OCI-M2 (cell line): Measurements from ENCODE around the gene MPRIP.
"Not testable (repeated sequence)": the region's sequence is repeated elsewhere in the genome, so short reads cannot be mapped to it uniquely, and the experiment has no call there.

Source experiments
- DNase-seq: peaks from one replicate; lab custom pipeline; 2025; ENCODE audit not compliant: unreplicated experiment; lab: John Stamatoyannopoulos, UW

Gene MPRIP, protein sequence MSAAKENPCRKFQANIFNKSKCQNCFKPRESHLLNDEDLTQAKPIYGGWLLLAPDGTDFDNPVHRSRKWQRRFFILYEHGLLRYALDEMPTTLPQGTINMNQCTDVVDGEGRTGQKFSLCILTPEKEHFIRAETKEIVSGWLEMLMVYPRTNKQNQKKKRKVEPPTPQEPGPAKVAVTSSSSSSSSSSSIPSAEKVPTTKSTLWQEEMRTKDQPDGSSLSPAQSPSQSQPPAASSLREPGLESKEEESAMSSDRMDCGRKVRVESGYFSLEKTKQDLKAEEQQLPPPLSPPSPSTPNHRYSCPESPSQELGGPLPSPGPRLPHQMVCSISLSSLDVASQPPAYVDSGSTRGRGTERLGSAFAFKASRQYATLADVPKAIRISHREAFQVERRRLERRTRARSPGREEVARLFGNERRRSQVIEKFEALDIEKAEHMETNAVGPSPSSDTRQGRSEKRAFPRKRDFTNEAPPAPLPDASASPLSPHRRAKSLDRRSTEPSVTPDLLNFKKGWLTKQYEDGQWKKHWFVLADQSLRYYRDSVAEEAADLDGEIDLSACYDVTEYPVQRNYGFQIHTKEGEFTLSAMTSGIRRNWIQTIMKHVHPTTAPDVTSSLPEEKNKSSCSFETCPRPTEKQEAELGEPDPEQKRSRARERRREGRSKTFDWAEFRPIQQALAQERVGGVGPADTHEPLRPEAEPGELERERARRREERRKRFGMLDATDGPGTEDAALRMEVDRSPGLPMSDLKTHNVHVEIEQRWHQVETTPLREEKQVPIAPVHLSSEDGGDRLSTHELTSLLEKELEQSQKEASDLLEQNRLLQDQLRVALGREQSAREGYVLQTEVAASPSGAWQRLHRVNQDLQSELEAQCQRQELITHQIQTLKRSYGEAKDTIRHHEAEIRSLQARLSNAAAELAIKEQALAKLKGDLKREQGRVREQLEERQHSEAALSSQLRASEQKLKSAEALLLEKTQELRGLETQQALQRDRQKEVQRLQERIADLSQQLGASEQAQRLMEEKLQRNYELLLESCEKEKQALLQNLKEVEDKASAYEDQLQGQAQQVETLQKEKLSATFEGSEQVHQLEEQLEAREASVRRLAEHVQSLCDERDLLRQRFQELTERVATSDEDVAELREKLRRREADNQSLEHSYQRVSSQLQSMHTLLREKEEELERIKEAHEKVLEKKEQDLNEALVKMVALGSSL (N-terminal part only)

DNA sequence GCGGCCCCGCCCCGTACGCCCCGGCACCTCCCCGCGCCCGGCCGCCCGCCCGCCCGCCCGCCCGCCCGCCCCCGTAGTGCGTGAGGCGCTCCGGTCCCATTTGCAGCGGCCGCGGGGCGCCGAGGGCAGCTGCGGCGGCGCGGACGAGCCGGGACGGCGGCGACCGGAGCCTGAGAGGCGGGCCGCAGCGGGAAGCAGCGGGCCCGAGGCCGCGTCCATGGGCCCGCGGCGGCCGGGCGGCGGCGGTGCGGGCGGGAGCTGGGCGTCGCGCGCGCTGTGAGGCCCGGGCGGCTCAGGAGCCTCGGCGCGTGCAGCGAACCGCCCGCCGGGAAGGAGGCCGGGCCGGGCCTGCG is at the start of gene MPRIP:
MPRIP (plus strand) TSS at position 74 of the 353 bp plus-strand sequence. CDS start 392 bp downstream, outside the sequence.
- no peak for DNase-seq

- no peak for DNase-seq
Measured at GRCh38 chr17:16994631-16995030, 47.6 kb upstream of the MPRIP start.

GRCh38 chr17:16995930-16996329 is 46.3 kb upstream of the MPRIP start:
- DNase-seq = no peak

DNA sequence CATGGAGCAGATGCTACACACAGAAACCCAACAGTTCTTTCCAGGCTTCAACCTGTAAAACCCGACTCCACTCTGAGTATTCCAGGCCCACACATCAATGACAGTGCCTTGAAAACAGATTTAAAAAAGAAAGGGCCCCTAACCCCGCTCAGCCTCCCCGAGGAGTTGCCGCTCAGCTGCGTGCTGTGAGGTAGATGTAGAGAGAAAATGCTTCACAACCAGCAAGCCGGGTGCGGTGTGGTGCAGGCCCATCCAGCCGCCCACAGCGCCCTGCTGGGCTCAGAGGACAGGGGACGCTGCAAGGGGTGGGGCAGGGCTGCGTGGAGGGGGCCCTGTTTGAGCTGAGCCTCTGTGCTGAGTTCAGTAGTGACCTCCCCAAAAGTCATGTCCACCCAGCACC is 45.5 kb upstream of the MPRIP start:
- not testable (repeated sequence) for DNase-seq

- peak; percentile 16 for DNase-seq
Measured at GRCh38 chr17:16997514-16998429, 44.5 kb upstream of the MPRIP start.

DNA sequence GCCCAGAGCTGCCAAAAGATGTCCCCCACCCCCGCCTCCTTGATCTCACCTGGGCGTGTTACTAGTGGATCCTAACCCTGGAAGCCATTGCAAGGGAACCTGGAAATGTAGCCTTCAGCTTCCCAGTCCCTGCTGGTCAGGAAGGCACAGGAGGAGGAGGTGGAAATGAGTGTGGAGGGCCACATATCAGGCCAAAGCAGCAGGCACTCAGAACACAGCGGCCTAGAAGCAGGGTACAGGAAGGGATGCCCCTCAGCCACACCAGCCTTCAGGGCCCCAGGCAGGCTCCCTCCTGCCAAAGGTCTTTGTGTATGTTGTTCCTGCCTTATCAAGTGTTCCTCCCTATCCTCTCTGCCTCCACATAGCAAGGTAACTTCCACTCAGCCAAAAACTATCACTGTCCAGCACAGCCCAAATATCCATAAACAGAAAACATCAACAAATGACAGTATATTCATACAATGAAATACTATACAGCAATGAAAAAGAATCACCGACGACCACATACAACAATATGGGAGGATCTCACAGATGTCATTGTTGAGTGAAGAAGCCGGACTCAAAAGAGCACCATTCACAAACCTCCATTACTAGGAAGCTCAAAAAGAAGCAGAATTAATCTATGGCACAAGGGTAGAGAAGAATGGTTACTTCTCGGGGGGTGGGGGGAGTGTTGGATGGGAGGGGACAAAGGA is 42.2 kb upstream of the MPRIP start:
- DNase-seq = no peak

DNA sequence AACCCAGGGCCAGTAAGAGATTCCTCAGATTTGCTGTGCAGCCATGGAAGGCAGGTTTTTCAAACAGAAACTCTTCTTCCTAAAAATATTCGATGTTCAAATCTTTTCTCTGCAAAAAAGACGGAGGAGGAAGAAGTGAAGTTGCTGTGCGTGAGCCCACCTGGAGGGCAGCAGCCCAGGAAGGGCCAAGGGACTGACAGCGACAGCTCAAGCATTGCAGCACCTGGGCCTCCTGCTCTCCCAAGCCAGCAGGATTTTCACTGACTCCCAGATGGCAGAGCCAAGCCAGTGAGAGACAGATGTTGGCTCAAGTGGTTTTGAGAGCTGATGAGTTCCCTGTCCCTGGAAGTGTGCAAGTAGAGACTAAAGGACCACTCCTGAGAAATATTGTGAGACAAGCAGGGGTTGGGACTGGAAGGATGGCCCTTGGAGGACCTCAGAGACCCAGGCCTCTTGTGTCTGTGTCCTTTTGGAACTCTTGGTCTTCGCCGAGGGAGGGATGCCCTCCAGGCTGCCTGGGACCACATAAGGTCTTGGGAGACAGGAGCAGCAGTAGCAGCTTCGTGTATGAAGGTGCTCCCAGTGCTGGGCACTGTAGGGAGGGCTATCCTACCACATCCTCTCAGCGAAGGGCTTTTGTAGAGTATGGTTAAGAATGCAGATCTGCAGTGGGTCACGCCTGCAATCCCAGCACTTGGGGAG is 41.0 kb upstream of the MPRIP start:
- no peak for DNase-seq

DNA sequence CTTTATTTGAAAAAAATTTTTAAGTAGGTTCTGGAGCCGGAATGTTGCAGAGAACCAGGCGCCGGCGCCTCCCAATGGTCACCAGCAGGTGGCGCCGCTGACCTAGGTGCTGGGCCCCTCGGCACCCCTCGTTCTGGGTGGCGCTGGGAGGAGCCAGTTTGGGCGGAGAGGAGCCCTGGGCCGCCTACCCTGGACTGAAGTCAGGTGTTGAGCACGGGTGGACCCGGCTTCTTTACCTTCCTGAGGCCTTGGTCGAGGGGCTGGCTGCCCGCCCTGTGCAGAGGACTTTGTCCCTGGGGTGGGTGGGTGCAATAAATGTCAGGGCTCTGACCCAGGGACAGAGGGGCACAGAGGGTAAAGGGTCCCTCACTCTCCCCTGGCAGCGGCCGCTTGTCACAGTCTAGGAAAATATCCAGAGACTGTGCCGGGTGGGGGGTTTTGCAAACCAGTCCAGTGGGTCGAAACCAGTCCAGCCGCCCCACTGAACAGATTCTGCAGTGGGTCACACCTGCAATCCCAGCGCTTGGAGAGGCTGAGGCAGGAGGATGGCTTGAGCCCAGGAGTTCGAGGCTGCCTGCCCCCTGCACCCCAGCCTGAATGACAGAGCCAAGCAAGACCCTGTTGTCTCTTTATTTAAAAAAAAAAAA is 40.3 kb upstream of the MPRIP start:
- no peak for DNase-seq

DNA sequence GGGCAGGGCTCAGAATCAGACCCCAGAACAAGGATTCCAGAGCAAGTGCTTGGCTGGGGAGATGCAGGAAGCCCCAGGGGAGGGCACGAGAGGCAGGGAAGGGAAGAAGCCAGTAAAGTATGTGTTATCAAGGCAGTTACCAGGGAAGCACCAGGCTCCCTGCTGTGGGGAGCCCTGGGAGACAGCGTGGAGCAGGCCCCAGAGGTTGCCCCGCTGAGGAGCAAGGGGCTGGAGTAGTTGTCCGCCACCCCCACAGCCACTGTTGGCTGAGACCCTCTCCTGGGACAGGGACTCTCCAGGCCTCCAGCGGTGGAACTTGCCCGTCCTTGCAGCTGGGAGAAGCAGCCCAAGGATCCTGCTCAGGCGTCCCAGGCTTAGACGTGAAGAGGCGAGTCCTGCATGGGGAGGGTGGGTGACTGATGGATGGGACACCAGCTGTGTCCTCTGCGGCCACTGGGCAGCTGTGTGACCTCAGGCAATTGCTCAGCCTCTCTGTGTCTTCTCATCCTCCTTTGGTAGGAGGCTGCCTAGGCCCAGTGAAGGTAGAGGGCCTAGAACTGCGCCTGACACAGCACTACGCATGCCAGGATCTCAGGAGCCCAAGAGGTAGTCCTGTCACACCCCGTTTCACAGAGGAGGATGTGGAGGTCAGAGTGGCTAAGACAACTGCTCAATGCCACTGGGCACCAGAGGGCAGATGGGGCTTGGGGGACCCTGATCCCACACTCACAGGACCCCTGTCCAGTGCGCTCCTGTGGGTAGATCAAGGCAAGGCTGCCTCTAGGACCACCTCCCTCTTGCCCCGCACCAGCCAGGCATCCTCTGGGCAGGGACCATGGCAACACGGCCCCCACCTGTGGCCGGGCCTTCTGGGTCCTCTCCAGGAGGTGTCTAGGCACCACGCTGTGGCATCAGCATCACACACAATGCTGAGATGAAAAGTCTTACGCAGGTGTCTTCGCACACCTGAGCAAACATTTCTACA is 39.2 kb upstream of the MPRIP start:
- DNase-seq = not testable (repeated sequence)

GRCh38 chr17:17004251-17004996 is 37.8 kb upstream of the MPRIP start:
- DNase-seq = no peak

DNA sequence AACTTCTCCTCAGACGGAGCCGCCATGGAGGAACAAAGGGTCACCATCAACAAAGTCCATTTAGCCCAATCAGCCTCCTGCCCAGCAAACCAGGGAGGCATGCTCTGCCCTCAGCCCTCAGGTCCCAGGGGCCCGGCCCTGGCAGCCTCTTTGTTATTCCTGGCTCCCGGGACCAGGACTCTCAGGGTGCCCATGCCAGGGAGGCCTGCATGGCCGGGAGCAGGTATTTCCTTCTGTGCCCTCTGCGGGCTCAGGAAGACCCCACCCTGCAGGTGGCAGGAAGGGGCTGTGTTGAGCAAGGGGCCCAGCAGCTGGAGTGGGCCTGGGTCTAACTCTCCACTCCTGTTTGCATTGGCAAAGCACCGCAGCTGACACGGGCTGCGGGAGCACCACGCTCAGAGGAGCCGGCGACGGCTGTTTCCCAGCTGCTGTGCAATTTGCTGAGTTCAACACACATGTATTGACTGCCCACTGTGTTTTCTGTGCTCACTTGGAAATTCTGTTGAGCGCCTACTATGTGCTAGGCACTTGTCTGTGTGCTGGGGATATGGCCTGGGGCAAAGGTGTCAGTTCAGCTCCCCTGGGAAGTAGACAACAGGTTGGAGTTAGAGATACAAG is 37.2 kb upstream of the MPRIP start:
- not testable (repeated sequence) for DNase-seq

- DNase-seq = not testable (repeated sequence)
Measured at GRCh38 chr17:17007891-17008290, 34.4 kb upstream of the MPRIP start.

DNA sequence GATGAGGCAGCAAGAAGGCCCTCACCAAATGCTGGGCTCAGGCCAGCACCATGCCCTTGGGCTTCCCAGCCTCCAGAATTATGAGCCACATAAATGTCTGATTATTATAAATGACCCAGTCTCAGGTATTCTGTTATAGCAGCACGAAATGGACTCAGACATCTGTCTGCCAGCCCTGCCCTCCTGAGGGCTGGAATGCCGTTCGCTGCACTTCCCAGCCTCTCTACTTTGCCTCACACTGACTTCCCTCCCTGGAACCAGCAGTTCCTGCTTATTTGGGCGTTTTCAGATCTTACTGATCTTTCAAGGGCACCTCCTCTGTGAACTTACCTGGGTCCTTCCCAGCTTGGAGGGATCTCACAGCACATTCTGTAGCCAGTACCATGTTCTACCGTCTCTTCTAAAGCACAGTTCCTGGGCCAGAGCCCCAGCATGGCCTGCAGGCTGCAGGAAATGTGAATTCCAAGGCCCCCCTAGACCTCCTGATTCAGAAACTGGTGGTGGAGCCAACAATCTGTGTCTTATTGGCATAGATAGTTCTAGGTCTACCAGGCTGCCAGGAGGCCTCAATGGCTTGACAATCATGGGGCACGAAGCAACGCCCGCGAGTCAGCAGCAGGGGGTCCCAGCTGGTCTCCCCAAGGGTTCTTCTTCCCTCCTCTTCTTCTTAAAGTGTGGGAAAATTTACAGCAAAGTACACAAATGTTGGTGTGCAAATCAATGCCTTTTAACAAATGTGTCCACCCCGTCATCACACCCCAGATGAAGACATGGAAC is 33.4 kb upstream of the MPRIP start:
- DNase-seq = not testable (repeated sequence)

DNA sequence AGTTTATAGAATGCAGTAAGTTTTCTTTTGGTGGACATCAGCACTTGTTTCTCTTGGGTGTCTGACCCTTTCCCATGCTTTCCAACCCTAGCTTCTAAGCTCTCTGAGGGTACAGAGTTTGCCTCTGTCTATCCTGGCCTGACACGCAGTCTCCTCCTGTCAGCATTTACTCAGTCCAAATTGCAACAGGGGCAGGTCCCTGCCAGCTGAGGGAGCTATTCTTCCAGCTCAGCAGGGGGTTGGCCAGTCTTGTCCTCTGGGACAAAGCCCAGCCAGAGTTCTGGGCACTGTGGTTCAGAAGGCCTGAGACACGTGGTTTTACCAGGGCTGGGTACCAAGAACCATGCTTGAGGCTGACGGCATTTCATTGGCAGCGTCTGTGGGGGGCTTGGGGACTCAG is 32.3 kb upstream of the MPRIP start:
- not testable (repeated sequence) for DNase-seq

DNA sequence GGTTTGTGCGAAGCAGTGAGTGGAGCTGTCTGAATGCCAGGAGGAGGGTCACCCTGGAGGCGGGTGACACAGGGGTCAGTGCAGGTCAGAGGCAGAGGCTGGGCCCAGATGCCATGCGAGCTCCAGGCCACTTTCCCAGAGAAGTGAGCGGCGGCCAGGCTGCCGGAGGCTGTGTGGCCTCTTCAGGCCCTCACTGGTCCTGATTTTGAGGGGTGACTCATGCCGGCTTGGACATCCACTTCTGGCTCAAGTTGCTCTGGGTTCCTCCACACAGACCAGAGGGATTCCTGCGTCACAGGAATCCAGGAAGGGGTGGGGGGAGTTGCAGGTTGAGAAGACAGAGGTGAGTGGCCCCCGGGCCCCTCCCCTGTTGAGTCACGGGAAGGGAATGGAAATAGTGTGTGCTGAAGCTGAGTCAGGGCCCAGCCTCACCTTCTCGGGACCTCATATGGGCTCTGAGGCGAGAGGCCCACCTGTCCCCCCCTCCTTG is 31.7 kb upstream of the MPRIP start:
- not testable (repeated sequence) for DNase-seq
